Measurements from ENCODE around the gene DGKQ. TPM values are rescaled to one million over a fixed set of nuclear protein-coding genes. Genes with fewer than 3 reads are reported as not detected.

Gene DGKQ
- total RNA-seq, 1 donor from 2014 or later: 17.0 TPM

Other genes starting within 250 kb of the DGKQ start
- 6.7 TPM for gene CPLX1, start 147.4 kb downstream of the DGKQ start, total RNA-seq
- gene GAK, start 41.3 kb downstream of the DGKQ start, total RNA-seq: 150 TPM
- 39.1 TPM for gene TMEM175, start 41.1 kb downstream of the DGKQ start, total RNA-seq
- 76.4 TPM for gene IDUA, start 13.5 kb upstream of the DGKQ start, total RNA-seq
- gene SLC26A1, start 19.8 kb upstream of the DGKQ start, total RNA-seq: 0.18 TPM
- gene FGFRL1, start 38.1 kb upstream of the DGKQ start, total RNA-seq: 13.0 TPM
- 5.1 TPM for gene RNF212, start 140.0 kb upstream of the DGKQ start, total RNA-seq
- gene SPON2, start 199.0 kb upstream of the DGKQ start, total RNA-seq: 36.6 TPM